Lung microvascular endothelial cell (primary cell): ENCODE measurements around the gene NPHP4. TPM values are rescaled to one million over a fixed set of nuclear protein-coding genes. Genes with fewer than 3 reads are reported as not detected.
"Not testable (repeated sequence)": the region's sequence is repeated elsewhere in the genome, so short reads cannot be mapped to it uniquely, and the experiment has no call there.

Experiments used
- DNase-seq, 2 donors: peaks; one replicate each; pipeline versions ENCODE4 v3.0.0 to v3.0.0-alpha.2; 2010; ENCODE audit warnings: low read depth in 2 of 2
- total RNA-seq: library from RNA; depleted of rRNA; stranded (reverse); fragments of >200 nt; gene quantifications from 2 replicates; pipeline ENCODE4 v1.2.1, GENCODE V29; 2014

Gene NPHP4
- total RNA-seq, 1 donor from 2014 or later = 1.4 TPM

DNA sequence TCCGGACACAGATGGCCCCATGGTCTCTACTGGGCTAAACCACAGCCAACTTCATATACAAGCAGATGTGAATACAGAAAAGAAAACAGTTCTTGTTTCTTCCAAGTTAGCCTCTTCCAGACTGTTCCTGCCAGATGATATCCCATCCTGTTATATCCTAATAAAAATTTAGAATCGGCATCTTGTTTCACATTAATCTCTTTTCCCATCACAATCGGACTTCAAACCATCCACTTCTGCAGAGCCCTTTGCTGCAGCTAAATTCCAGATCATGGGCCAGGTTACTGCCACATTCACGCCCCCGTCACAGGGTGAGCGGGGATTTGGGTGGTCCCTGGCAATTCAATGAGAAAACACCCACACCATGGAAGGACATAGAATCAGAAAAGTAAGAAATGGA, 57.2 kb downstream of the NPHP4 start:
- DNase-seq = no peak

DNA sequence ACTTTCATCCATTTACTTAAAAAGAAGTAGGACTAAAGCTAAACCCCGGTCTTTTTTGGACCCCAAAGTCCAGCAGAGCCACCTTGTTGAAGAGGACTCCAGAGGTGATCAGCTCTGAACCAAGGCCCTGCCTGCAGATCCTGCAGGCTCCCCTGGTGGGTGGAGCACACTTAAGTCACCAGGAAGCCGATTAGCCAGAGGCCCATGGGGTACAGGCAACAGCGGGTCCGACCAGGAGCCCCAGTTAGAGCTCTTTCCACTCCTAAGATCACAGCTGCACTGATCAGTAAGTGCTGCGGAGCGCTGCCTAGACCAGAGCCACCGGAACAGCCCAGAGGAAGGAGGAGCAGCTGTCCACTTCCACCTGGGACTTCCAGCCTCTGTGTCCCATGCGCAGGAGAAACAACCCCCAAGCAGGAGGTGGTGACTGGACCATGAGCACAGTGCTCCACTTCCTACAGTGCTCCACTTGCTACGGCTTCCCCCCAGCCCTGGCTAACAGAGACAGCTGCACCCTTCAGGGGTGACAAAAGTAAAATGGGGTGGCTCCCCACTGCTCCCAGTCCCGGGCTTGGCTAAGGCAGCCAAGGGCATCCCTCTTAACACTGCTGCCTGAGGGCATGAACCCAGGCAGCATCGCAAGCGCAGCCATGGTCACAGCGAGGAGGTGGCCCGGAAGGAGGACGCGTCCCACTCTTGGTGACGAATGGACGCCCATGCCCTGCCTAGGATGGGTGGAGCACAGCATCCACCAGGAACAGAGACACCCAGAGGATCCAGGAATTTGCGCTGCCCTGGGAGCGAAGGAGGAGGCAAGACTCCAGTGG, 58.0 kb downstream of the NPHP4 start:
- DNase-seq = no peak

DNA sequence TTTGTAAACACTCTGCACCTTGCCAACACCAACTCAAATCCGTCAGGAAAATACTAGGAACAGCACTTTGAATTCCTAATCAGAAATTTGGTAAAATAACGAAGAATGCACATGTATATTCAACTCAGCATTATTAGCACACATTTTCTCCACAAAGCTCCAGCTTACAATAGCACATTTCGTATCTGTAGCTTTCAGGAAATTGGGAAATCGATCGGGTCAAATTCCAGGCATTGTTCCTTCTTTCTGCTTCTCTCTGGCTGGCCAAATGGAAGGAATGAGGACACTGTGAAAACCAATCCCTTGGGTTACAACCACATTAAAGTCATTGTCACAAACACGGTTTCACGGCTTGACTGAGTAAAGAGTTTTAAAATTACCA, 58.6 kb downstream of the NPHP4 start:
- DNase-seq = peak in 1 of 2 donors; percentile 56

DNA sequence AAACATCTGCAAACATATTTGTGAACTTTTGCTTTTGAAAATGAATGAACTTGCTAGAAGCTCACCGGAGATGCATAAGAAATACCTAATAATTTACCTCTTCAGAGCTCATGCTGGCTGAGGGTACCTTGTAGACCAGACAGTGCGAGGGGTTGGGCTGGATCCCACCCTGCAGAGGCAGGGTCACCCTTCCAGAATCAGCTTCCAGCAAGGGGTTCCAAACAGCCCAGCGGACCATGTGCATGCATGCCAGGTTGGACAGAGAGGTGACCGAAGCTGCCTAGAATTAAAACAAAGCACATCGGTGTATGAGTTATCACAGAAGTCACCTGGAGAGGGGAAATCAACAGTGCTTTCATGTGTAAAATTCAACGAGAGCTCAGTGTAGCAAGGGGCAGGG, 59.2 kb downstream of the NPHP4 start:
- DNase-seq = no peak

GRCh38 chr1:5928714-5929400, 63.4 kb downstream of the NPHP4 start:
- no peak for DNase-seq

- DNase-seq = no peak
These were observed 64.5 kb downstream of the NPHP4 start for GRCh38 chr1:5927506-5928370.

- no peak for DNase-seq
These were observed 65.4 kb downstream of the NPHP4 start for GRCh38 chr1:5926686-5927435.

GRCh38 chr1:5922700-5923330, 69.4 kb downstream of the NPHP4 start:
- not testable (repeated sequence) for DNase-seq

DNA sequence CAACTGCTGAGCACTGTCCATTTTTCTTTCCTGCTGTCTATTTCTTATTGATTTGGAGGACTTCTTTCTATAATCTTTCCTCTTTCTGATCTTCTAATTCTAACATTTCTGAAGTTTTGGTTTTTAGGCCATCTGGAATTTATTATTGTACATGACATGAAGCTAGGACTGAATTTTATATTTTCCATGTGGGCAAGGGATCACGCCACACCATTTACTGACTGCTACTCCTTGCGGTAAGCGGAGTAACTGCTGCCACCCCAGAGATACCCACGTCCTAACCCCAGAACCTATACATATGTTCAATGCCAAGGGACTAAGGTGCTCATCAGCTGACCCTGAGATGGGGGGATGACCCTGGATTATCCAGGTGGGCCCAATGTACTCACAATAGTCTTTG, 70.6 kb downstream of the NPHP4 start:
- no peak for DNase-seq

DNA sequence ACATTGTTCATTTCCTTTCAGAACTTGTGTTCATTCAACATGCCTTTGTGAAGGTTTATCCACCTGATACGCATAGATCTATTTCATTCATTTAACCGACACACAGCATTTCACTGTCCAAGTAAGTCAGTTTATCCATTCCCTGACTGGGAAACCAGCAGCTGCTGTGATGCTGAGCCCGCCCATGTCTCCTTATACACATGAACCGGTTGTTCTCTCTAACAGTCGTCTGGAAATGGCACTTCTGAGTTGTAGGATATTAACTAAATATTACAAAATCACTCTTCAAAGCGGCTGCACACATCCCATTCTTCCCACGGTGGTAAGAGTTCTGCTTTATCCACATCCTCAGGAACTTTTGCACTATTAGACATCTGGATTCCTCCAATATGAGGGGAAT, 71.1 kb downstream of the NPHP4 start:
- DNase-seq = no peak

DNA sequence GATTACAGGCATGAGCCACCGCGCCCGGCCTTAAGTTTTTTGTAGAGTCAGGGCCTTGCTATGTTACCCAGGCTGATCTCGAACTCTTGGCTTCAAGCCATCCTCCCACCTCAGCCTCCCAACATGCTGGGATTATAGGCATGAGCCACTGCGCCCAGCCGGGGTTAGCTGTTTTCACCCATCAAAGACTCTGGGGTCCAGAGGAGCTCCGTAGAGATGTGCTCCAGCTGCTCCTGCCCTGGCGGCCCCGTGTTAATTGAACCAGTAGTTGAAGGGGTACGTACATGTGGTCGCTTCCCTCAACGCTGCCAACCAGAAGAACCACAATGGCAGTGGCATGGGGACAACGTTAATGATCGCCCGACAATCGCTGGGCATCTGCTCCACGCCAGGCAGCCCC, 72.0 kb downstream of the NPHP4 start:
- DNase-seq = no peak

DNA sequence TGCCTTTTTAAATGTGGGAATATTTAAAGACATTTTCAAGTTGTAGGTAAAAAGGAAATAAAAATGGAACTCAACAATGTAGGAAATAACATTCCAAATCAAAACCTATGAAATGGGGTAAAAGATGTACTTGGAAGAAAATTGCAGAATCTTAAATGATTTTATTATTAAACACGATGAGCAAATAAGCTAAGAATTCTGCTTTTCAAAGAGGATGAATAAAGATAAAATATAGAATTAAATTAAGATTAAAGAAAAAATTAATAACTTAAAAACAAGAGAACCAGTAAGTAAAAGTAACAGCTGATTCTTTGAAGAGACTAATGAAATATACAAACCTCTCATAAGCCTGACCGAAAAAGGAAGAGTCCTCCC, 74.0 kb downstream of the NPHP4 start:
- DNase-seq = no peak

GRCh38 chr1:5917591-5918274, 74.5 kb downstream of the NPHP4 start:
- DNase-seq = no peak

- no peak for DNase-seq
These were observed 75.0 kb downstream of the NPHP4 start for GRCh38 chr1:5917281-5917590.

- no peak for DNase-seq
These were observed 75.5 kb downstream of the NPHP4 start for GRCh38 chr1:5916572-5917280.

- DNase-seq = peak; percentile 49 to 54
These were observed 76.3 kb downstream of the NPHP4 start for GRCh38 chr1:5915587-5916571.

- no peak for DNase-seq
These were observed 77.4 kb downstream of the NPHP4 start for GRCh38 chr1:5914676-5915365.

- DNase-seq = no peak
These were observed 78.3 kb downstream of the NPHP4 start for GRCh38 chr1:5913876-5914275.
